Left lung (tissue), 10 donors: ENCODE results near the gene NGDN. TPM values are rescaled to one million over a fixed set of nuclear protein-coding genes. Genes with fewer than 3 reads are reported as not detected.

Experiments used
- ATAC-seq: fragments of 200-7000 bp; cut with Tn5 transposase; one replicate; pipeline ENCODE4 v1.9.1; 2020; ENCODE audit warnings: moderate library complexity
- DNase-seq, 4 donors: peaks; one replicate each; pipeline ENCODE4 v3.0.0-alpha.2; 2013 to 2020
- H3K27ac ChIP-seq, 2 donors: fragments of 200-600 bp; sonication (generic) in 1 of 2; one replicate each; pipeline versions ENCODE4 v1.5.0 to v1.8.0; 2020 to 2021
- H3K27me3 ChIP-seq, 2 donors: fragments of 200-600 bp; sonication (generic) in 1 of 2; one replicate each; pipeline versions ENCODE4 v1.5.0 to v1.8.0; 2020 to 2021
- H3K36me3 ChIP-seq, 2 donors: fragments of 200-600 bp; sonication (generic) in 1 of 2; one replicate each; pipeline versions ENCODE4 v1.5.0 to v1.8.0; 2020 to 2021
- H3K4me1 ChIP-seq, 2 donors: fragments of 200-600 bp; one replicate each; pipeline ENCODE4 v1.8.0; 2021
- H3K4me3 ChIP-seq, 2 donors: fragments of 200-600 bp; sonication (generic) in 1 of 2; one replicate each; pipeline versions ENCODE4 v1.5.0 to v1.8.0; 2020 to 2021; ENCODE audit warnings: mild to moderate bottlenecking in 1 of 2
- H3K9me3 ChIP-seq, 2 donors: fragments of 200-600 bp; sonication (generic) in 1 of 2; one replicate each; pipeline versions ENCODE4 v1.5.0 to v1.8.0; 2020 to 2021
- CTCF ChIP-seq, 2 donors: fragments of 200-600 bp; sonication (generic) in 1 of 2; IDR thresholded peaks; one replicate each; pipeline versions ENCODE4 v1.5.0 to v1.8.0; 2021; ENCODE audit warnings: antibody characterized with exemption in 2 of 2
- intact Hi-C, 2 donors: fragments of 100-400 bp; cut with DNase I; formaldehyde crosslinking; loops; one replicate each; pipeline versions ENCODE4 v1.11.2 to v1.14.2; 2022
- polyA plus RNA-seq, 6 donors: library from polyadenylated mRNA; unstranded; fragments of 120-200 nt; gene quantifications; one replicate each; pipeline ENCODE4 v1.2.1, GENCODE V29; 2013; ENCODE audit not compliant: insufficient read length in 6 of 6
- total RNA-seq, 2 donors: library from RNA; stranded (reverse); fragmentation: NEBNext Ultra II Directional; extraction: Animal tissue kit (Norgen Biotek cat#: 25700); gene quantifications; one replicate each; pipeline ENCODE4 v1.2.1, GENCODE V29; 2021
- donor health status: DM: no; HTN: yes; CAD: no.
- donor health status: DM: no; HTN: no; CAD: no.

The NGDN gene
- total and polyA plus RNA-seq, 8 donors, result 21.6 to 79.3 (median 60.0) TPM

- no peak for ATAC-seq
- H3K4me3 ChIP-seq, result no peak overlapping the region
- peak in 1 of 4 donors; percentile 10 for DNase-seq
- H3K9me3 ChIP-seq, result no peaks in the 10 kb centered on the region
- H3K36me3 ChIP-seq, result no peaks in the 10 kb centered on the region
- H3K27me3 ChIP-seq, result peaks cover 0 to 11% of the 10 kb centered on the region in 2 donors
- intact Hi-C loops, result no loop called here
- no peaks in the 10 kb centered on the region for H3K4me1 ChIP-seq
- TF ChIP-seq CTCF (IDR thresholded peaks at IDR 0.05), result no peak
- no peak overlapping the region for H3K27ac ChIP-seq
Measured at GRCh38 chr14:23432102-23432925, 37.2 kb upstream of the NGDN start.

- Histone ChIP-seq H3K9me3 (no peaks in the 10 kb centered on the region), H3K4me1 (no peaks in the 10 kb centered on the region), H3K27me3 (peaks cover 0 to 11% of the 10 kb centered on the region in 2 donors), H3K36me3 (no peaks in the 10 kb centered on the region), H3K27ac (no peak overlapping the region), H3K4me3 (no peak overlapping the region)
- peak in 1 of 4 donors; percentile 3 for DNase-seq
- intact Hi-C loops, result no loop called here
- TF ChIP-seq CTCF (IDR thresholded peaks at IDR 0.05), result no peak
- ATAC-seq, result no peak
Measured at GRCh38 chr14:23432946-23433345, 36.6 kb upstream of the NGDN start.

- no peak for ATAC-seq
- intact Hi-C loops, result no loop called here
- H3K27ac ChIP-seq, result no peak overlapping the region
Measured at GRCh38 chr14:23433457-23433856, 36.0 kb upstream of the NGDN start.

GRCh38 chr14:23434488-23435222 lies 34.8 kb upstream of the NGDN start:
- no peaks in the 10 kb centered on the region for H3K9me3 ChIP-seq
- DNase-seq (peak in 1 of 4 donors; percentile 13), ATAC-seq (no peak)
- no peaks in the 10 kb centered on the region for H3K27me3 ChIP-seq
- TF ChIP-seq CTCF (IDR thresholded peaks at IDR 0.05), result no peak
- intact Hi-C loops, result no loop called here
- H3K4me3 ChIP-seq, result no peak overlapping the region
- H3K36me3 ChIP-seq, result no peaks in the 10 kb centered on the region
- no peaks in the 10 kb centered on the region for H3K4me1 ChIP-seq
- H3K27ac ChIP-seq, result no peak overlapping the region

More at GRCh38 chr14:23433457-23433856, 36.0 kb upstream of the NGDN start:
- Histone ChIP-seq H3K27me3 (peaks cover 0 to 11% of the 10 kb centered on the region in 2 donors), H3K4me1 (no peaks in the 10 kb centered on the region), H3K9me3 (no peaks in the 10 kb centered on the region), H3K36me3 (no peaks in the 10 kb centered on the region), H3K4me3 (no peak overlapping the region)
- no peak for TF ChIP-seq CTCF (IDR thresholded peaks at IDR 0.05)
- peak in 1 of 4 donors; percentile 7 for DNase-seq
